Measurements from ENCODE around the gene BUB3.
"Not testable (repeated sequence)": the region's sequence is repeated elsewhere in the genome, so short reads cannot be mapped to it uniquely, and the experiment has no call there.

BUB3 gene

DNA sequence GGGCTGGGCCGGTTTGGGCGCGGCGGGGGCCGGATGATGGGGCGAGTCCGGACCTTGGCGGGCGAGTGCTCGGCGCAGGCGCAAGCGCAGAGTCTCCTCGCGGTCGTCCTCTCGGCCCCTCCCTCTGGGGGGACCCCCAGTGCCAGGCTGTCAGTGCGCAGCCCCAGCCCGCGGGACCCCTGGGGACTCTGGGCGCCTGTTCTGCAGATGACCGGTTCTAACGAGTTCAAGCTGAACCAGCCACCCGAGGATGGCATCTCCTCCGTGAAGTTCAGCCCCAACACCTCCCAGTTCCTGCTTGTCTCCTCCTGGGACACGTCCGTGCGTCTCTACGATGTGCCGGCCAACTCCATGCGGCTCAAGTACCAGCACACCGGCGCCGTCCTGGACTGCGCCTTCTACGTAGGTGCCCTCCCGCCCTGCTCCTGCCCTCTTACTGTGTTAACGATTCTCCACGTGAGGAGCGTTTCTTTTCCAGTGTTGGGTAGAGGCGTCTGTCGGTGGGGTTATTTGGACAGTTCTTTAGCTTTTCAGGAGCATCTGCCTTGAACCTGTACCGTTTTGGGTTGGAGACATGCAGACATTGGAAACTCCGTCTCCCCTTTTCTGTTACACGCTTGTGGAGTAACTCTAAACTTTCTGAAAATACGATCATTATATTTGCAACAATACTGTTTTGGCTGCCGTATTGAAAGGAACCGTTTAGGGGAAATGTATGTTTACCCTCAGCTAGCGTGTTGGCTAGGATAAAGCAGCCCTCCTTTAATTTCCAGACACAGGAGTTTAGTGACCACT is 706 bp downstream of the BUB3 start:
- peak; percentile 36 for DNase-seq

DNA sequence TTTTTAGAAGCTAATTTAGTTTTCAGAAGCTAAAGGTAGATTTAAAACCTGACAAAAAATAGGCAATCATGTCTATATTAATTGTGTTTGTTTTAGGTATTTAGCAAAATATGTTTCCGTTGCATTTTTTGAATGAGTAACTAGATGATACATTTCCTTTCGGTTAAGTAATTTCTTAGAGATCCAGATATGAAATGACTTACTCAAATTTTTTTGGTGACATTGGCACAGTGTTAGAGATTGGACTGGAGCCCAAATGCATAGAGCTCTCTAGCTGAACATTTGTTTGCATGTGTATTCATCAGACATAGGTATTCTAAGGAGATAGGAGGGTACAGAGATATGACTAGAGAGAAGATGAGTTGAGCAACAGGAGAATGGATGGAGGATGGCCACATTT is 1.9 kb downstream of the BUB3 start:
- no peak for DNase-seq

DNA sequence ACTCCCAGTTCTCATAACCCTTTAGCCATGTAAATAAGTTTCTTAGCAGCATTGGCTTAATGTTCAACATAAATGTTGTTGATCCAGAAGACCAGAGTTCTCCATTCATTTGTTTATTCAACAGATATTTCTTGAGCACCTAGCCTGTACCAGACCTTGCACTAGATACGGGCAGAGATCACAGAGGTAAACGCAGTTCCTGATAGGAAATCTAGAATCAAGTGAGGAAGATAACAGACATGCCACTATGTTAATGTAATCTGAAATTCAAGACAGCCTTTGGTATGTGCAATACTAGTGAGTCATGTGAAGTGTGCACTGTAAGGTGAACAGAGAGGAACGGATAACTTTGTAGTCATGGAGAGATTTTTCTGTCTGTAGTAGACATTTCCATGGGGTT is 3.0 kb downstream of the BUB3 start:
- no peak for DNase-seq

DNA sequence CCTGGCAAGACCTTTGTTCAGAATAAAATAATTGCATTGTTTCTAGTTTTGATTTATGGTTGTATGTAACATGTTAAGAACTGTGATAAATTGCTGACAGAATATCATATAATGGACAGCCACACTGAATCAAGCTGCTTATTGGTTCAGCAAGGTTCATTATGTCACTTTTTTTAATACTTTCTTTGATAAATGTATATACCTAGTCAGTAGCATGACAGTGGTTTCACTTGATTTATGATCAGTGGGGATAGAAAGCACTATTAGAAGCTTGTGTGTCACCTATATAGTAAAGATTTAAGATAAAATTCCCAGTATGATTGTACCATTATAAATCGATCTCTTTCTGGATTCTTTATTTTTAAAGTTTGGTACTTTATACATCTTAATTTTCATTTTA is 4.5 kb downstream of the BUB3 start:
- no peak for DNase-seq

- no peak for DNase-seq
Measured at GRCh38 chr10:123160311-123160980, 6.2 kb downstream of the BUB3 start.

DNA sequence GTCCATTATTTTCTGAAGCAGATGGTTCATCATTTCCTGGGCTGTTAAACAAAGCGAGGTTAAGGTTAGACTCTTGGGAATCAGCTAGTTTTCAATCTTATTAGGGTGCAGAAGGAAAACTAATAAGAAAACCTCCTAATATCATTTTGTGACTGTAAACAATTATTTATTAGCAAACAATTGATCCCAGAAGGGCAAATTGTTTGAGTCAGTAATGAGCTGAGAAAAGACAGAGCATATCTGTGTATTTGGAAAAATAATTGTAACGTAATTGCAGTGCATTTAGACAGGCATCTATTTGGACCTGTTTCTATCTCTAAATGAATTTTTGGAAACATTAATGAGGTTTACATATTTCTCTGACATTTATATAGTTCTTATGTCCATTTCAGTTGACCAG is 10.1 kb downstream of the BUB3 start:
- no peak for DNase-seq

DNA sequence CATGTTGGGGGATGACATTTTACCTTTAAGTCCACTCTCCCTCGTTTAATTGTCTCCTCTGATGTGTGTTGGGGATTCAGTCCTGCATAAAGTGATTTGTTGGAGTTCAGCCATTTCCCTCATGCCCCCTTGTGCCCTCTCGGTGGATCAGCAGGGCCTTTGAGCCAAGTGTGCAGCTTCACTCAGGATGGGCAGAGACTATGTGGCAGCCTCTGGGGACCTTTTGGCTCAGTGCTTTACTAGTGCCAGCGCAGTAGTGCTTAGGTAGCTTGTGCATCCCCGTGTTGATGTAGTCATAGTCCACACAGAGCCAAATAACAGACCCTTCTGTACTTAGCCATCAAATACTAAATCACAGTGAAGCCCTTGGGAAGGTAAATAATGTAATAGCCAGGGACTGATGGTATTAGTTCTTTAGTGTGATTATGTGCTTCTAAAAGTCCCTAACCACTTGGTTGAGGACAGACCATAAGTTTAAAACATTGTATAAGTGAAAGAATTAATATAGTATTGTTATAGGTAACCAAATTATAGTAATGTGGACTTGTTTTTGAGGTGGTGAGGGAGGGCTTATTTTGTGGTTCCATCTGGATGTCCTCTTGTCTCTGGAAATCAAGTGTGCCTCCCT is 11.4 kb downstream of the BUB3 start:
- no peak for DNase-seq

DNA sequence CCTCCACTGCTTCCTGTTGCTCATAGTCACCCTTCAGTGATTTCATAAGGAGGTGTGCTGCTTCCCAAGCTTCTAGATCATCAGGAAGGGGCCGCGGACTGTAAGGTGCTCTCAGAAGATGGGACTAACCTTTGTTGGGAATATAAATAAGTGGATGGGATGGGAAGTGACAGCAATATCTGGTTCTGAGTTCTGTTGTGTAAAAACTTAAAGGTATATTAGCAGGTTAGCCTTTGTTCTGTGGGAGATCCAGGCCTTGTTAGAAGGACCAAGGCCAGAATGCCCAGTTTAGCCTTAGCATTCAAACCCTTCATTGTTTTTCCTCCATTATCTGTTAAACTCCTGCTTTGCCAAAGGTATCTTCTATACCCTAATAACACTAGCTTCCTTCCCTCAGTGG is 12.4 kb downstream of the BUB3 start:
- no peak for DNase-seq

DNA sequence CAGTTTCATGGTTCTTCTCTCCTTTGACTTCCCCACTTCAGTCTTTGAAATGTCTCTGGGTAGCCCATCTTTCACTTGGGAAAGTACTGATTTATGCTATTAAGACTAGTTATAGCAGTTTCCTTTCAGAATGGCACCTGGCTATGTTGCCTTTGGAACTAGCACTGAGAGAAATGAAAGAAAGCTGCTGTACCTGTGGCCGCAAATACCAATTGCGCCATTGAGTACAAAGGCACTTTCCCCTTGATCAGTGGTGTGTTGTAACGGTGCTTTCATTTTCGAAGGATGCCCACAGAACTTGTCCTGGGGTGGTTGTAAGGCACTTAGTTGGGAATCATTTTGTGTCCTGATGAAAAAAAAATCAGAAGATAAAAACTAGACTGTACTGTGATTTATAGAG is 16.8 kb downstream of the BUB3 start:
- DNase-seq: no peak

GRCh38 chr10:123171616-123172015 is 17.4 kb downstream of the BUB3 start:
- DNase-seq: not testable (repeated sequence)

GRCh38 chr10:123175389-123176387 is 21.5 kb downstream of the BUB3 start:
- DNase-seq: no peak

DNA sequence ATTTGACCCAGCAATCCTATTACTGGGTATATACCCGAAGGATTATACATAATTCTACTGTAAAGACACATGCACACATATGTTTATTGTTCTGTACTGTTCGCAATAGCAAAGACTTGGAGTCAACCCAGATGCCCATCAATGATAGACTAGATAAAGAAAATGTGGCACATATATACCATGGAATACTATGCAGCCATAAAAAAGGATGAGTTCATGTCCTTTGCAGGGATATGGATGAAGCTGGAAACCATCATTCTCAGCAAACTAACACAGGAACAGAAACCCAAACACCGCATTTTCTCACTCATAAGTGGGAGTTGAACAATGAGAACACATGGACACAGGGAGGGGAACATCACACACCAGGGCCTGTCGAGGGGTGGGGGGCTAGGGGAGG is 24.2 kb downstream of the BUB3 start:
- DNase-seq: not testable (repeated sequence)

GRCh38 chr10:123180101-123181090 is 26.2 kb downstream of the BUB3 start:
- no peak for DNase-seq

- DNase-seq: no peak
Measured at GRCh38 chr10:123183724-123184123, 29.5 kb downstream of the BUB3 start.

- DNase-seq: no peak
Measured at GRCh38 chr10:123187781-123188180, 33.6 kb downstream of the BUB3 start.

GRCh38 chr10:123191886-123192285 is 37.7 kb downstream of the BUB3 start:
- no peak for DNase-seq

- DNase-seq: no peak
Measured at GRCh38 chr10:123194056-123194455, 39.9 kb downstream of the BUB3 start.

DNA sequence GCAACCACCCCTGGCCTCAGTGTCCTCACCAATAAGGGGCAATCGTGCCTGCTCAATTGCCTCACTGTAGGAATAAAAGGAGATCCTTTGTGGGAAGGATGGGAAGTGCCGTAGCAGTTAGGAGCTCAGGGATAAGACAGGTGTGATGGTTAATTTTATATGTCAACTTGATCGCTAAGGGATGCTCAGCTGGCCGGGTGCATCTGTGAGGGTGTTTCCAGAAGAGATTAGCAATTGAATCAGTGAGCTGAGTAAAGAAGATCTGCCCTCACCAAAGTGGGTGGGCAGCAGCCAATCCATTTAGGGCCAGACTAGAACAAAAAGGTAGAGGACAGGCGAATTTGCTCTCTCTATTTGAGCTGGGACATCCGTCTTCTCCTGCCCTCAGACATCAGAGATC is 46.3 kb downstream of the BUB3 start:
- no peak for DNase-seq

- DNase-seq: no peak
Measured at GRCh38 chr10:123202506-123202905, 48.3 kb downstream of the BUB3 start.

- no peak for DNase-seq
Measured at GRCh38 chr10:123203393-123204126, 49.4 kb downstream of the BUB3 start.

DNA sequence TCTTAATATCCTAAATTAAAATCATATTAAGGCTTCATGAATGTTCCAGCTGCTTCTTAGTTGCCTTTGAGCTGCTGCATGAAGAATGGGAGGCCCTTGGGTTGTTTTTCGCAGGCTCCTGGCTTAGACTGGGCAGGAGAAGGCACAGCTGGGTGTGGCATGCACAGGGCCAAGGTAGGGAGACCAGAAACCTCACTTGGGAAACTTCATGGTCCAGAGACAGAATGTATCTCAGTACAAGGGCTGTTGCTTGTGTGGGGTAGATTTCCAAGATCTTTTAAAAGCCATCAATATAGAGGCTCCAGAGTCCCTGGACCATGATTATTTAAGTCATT is 49.9 kb downstream of the BUB3 start:
- no peak for DNase-seq
